Testis (tissue), 2 donors: ENCODE results near the gene QSOX1.

ENCODE experiments used
- CTCF ChIP-seq, 3 experiments: fragments of 450-650 bp in 2 of 3; fragments of 200-600 bp in 1 of 3; sonication (generic) in 1 of 3; IDR thresholded peaks; one replicate each; pipeline ENCODE4 v1.5.1; 2016 to 2019; ENCODE audit warnings: antibody characterized with exemption in 3 of 3, mild to moderate bottlenecking in 2 of 3, moderate library complexity in 1 of 3
- POLR2A ChIP-seq: fragments of 450-650 bp; IDR thresholded peaks from one replicate; pipeline ENCODE4 v1.6.1; 2017; ENCODE audit warnings: antibody characterized with exemption, mild to moderate bottlenecking, moderate library complexity

- no peak for TF ChIP-seq CTCF (IDR thresholded peaks at IDR 0.05)
- TF ChIP-seq POLR2A, result no peak
These were observed 87.3 kb downstream of the QSOX1 start for GRCh38 chr1:180241716-180242544.
